GM21528 (cell line): ENCODE measurements around the gene TSSC4.

Experiments used
- ATAC-seq: cut with Tn5 transposase; IDR thresholded peaks from one replicate; pipeline ENCODE4 v1.9.1; 2021; ENCODE audit warnings: mild to moderate bottlenecking, moderate library complexity; ENCODE audit not compliant: unreplicated experiment, low FRiP score

TSSC4 gene

GRCh38 chr11:2385156-2386151 lies 15.1 kb upstream of the TSSC4 start:
- ATAC-seq, result no peak

GRCh38 chr11:2386591-2386990 lies 14.0 kb upstream of the TSSC4 start:
- ATAC-seq, result no peak

GRCh38 chr11:2387266-2387987 lies 13.1 kb upstream of the TSSC4 start:
- ATAC-seq, result no peak

- ATAC-seq, result no peak
These were observed 11.8 kb upstream of the TSSC4 start for GRCh38 chr11:2388431-2389376.

GRCh38 chr11:2389377-2390026 lies 11.0 kb upstream of the TSSC4 start:
- no peak for ATAC-seq

GRCh38 chr11:2390091-2390724 lies 10.3 kb upstream of the TSSC4 start:
- no peak for ATAC-seq

GRCh38 chr11:2390725-2391151 lies 9.8 kb upstream of the TSSC4 start:
- ATAC-seq, result no peak

GRCh38 chr11:2391181-2391975 lies 9.2 kb upstream of the TSSC4 start:
- ATAC-seq, result no peak

GRCh38 chr11:2392241-2392959 lies 8.2 kb upstream of the TSSC4 start:
- no peak for ATAC-seq

GRCh38 chr11:2393111-2393868 lies 7.3 kb upstream of the TSSC4 start:
- no peak for ATAC-seq

GRCh38 chr11:2393941-2394817 lies 6.4 kb upstream of the TSSC4 start:
- ATAC-seq, result no peak

GRCh38 chr11:2394818-2395105 lies 5.8 kb upstream of the TSSC4 start:
- ATAC-seq, result no peak

- no peak for ATAC-seq
These were observed 5.3 kb upstream of the TSSC4 start for GRCh38 chr11:2395211-2395730.

- no peak for ATAC-seq
These were observed 4.7 kb upstream of the TSSC4 start for GRCh38 chr11:2395856-2396255.

- ATAC-seq, result no peak
These were observed 4.1 kb upstream of the TSSC4 start for GRCh38 chr11:2396471-2396870.

- ATAC-seq, result no peak
These were observed 3.5 kb upstream of the TSSC4 start for GRCh38 chr11:2397005-2397404.
